Hepatocyte (in vitro differentiated cells): ENCODE results near the gene SULT1E1.
A peak's percentile ranks its signal among the peaks of the same experiment; 100 is the strongest.

Experiments used
- EZH2 ChIP-seq: fragments of 200-600 bp; sonication (generic); IDR thresholded peaks from 2 replicates; pipeline ENCODE4 v1.6.1; 2016; ENCODE audit warnings: antibody characterized with exemption, mild to moderate bottlenecking, borderline replicate concordance
- EZH2phosphoT487 ChIP-seq: fragments of 200-600 bp; sonication (generic); IDR thresholded peaks from one replicate; pipeline ENCODE4 v1.6.1; 2018; ENCODE audit warnings: antibody characterized with exemption, mild to moderate bottlenecking, low read depth, moderate library complexity; ENCODE audit not compliant: unreplicated experiment, severe bottlenecking
- TF ChIP-seq, protein P1 (sequence below): fragments of 200-600 bp; sonication (generic); IDR thresholded peaks from 2 replicates; pipeline ENCODE4 v1.5.1; 2016; ENCODE audit warnings: antibody characterized with exemption, mild to moderate bottlenecking; ENCODE audit not compliant: poor library complexity

DNA sequence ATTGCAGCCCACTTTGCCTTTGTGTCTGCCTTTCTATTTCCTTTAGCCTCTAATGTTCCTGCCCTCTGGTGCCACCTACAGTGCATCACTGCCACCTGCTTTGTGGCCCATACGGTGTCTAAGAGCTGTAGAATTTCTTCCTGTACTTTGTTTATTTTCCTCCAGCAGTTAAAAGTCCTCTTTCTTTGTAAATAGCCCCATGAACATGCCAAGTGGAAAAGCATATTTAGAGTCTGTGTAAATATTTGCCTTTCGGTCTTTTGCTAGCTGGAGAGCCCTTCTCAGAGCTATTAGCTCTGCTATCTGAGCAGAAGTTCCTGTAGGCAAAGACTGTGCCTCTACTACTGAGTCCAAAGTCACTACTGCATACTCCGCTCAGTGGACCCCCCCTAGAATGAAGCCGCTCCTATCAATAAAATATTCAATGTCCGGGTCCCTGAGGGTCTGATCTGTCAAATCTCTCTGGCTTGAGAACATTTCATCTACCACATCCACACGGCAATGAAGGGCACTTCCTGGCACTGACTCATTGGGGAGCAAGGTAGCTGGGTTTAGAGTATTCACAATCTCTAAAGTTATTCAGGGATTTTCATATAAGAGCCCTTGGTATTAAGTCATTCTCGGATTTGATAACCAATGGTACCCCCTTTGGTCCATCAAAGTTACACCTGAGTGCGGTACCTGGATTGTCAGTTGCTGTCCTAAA is 36.3 kb downstream of the SULT1E1 start:
- TF ChIP-seq, protein P1, sequence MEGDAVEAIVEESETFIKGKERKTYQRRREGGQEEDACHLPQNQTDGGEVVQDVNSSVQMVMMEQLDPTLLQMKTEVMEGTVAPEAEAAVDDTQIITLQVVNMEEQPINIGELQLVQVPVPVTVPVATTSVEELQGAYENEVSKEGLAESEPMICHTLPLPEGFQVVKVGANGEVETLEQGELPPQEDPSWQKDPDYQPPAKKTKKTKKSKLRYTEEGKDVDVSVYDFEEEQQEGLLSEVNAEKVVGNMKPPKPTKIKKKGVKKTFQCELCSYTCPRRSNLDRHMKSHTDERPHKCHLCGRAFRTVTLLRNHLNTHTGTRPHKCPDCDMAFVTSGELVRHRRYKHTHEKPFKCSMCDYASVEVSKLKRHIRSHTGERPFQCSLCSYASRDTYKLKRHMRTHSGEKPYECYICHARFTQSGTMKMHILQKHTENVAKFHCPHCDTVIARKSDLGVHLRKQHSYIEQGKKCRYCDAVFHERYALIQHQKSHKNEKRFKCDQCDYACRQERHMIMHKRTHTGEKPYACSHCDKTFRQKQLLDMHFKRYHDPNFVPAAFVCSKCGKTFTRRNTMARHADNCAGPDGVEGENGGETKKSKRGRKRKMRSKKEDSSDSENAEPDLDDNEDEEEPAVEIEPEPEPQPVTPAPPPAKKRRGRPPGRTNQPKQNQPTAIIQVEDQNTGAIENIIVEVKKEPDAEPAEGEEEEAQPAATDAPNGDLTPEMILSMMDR, result peak; percentile 76
- TF ChIP-seq EZH2phosphoT487 (no peak), EZH2 (no peak)
